HG03097 (cell line): ENCODE data around the gene POU3F1.

ENCODE experiments used
- ATAC-seq: cut with Tn5 transposase; IDR thresholded peaks from one replicate; pipeline ENCODE4 v1.9.1; 2021; ENCODE audit not compliant: unreplicated experiment, low FRiP score

Gene POU3F1

DNA sequence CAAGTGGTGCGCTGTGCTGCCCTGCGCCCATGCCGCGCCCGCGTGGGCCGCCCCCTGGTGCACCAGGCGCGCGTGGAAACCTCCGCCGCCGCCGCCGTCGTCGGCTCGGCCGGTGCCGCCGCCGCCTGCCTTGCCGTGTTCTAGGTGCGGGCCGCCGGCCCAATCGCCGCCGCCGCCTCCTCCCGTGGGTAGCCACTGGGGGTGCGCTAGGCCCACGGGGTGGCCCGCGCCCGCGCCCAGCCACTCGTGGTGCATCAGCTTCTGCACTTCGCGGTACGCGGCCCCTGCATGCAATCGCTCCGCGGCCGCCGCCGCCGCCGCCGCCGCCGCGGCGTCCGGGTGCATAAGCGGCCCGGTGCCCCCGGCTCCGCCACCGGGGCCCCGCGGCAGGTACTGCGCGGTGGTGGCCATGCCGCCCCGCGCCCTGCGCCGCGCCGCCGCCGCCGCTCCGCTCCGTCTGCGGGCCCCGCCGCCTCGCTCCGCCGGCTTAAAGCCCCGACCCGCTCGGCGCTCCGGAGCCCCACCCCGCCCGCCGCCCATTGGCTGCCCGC, at the start of gene POU3F1:
POU3F1 (minus strand) TSS at position 461 of the 551 bp plus-strand sequence; CDS start at position 411, 50 bp downstream.
- no peak for ATAC-seq

DNA sequence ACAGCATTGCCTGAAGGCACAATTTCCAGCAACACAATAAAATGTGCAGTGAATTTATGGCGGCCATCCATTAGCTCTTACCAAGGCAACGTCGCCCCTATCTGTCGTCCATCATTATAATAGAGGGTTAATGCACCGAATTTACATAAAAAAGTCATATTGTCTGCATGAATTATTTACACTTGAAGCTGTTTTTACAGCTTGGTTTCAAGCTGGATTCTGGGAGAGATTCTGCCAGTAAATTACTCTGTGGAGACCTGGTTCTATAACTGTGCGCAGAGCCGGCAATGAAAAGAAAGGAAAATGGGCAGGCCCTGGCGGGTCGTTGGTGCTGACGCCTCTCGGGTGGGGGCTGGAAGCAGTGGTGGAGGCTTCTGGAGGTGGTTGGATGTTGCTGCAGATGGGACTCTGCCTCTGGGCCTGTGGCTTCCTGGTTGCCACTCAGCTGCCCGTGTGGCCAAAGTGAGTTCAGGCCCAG, 48.9 kb upstream of the POU3F1 start:
- ATAC-seq, result no peak

GRCh38 chr1:38094711-38095290, 48.2 kb upstream of the POU3F1 start:
- ATAC-seq, result no peak

GRCh38 chr1:38093569-38094520, 47.3 kb upstream of the POU3F1 start:
- no peak for ATAC-seq

DNA sequence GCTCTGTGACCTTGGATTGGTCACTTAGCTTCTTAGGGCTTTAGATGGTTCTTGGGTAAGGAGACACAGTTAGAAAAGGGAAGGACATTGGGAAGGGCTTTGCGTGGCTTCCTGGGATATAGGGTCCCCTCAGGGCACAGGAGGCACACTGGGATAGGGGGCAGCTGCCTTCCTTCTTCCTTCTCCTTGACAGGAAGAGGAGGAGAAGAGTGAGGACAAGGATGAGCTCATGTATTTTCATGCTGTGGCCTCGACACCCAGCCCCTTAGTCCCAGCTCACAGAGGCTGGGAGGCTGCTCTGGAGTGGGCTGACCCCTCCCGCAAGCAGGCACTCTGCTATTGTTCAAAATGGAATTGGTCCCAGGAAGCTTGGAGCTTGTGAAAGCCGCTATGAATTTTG, 45.7 kb upstream of the POU3F1 start:
- no peak for ATAC-seq

DNA sequence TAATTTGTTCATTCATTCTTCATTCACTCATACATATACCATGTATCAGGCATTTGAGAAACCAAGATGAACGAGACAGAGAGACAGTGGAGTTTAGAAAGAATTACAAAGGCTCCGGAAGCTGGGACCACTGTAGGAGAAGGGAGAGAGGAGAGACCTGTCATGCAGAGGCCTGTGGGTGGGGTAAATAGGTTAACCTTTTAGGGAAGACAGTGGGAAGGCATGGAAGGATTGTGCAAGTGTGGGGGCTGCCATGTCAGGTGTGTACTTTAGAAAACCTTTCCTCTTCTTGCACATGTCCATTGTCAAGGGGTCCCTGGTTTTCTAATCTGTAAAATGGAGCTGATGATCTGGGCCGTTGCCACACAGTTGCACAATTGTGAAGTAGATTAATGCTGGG, 44.2 kb upstream of the POU3F1 start:
- ATAC-seq, result no peak

DNA sequence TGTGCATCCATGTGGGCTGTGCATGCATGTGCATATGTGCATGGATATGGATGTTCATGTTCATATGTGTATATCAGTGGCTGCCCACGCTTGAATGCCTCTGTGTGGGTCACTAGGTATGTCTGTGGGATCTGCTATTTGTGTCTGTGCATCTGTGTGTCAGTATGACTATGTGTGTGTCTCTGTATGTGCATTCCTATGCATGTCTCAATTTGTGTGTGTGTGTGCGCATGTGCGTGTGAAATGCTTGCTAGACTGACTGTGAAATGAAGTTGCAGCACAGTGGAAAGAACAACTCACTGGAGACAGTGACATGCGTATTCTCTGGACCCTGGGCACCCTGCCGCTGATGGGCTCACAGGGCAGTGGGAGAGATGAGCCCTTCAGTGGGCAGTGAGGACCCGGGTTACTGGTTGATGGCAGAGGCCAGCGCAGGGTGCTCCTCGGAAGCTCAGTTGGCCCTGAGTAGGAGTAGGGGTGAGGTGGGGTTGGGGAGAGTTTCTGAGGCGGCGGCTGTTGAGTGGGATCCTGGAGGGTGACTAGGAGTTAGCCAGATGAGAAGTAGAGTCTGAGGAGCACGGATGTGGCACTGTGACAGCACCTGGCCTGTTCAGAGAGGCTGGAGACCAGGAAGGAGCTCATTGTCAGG, 43.2 kb upstream of the POU3F1 start:
- ATAC-seq, result no peak

GRCh38 chr1:38088791-38089190, 42.2 kb upstream of the POU3F1 start:
- no peak for ATAC-seq

- no peak for ATAC-seq
These were observed 41.8 kb upstream of the POU3F1 start for GRCh38 chr1:38088366-38088765.

- no peak for ATAC-seq
These were observed 41.1 kb upstream of the POU3F1 start for GRCh38 chr1:38087676-38088075.

- ATAC-seq, result no peak
These were observed 39.2 kb upstream of the POU3F1 start for GRCh38 chr1:38085666-38086330.

- no peak for ATAC-seq
These were observed 38.1 kb upstream of the POU3F1 start for GRCh38 chr1:38084700-38085099.

GRCh38 chr1:38084113-38084512, 37.5 kb upstream of the POU3F1 start:
- ATAC-seq, result no peak

DNA sequence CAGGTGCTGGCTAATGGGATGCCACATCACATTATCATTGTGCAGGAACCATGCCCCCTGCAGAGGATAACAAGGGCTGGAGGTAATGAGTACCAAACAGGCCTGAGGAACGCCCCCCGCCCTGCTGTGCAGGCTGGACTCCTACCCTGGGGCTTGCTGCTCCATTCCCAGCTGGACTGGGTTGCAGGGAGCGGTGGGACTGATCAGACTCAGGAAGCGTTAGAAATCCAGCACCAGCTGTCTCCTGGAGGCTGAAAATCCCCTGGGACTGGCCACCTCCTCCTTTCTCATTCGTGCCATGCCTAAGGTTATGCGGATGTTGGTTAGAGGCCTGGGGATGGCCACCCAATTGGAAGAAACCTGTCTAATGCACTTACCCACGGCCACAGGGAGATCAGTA, 36.9 kb upstream of the POU3F1 start:
- no peak for ATAC-seq

GRCh38 chr1:38082769-38083263, 36.2 kb upstream of the POU3F1 start:
- no peak for ATAC-seq

- ATAC-seq, result no peak
These were observed 32.4 kb upstream of the POU3F1 start for GRCh38 chr1:38079019-38079418.

- ATAC-seq, result no peak
These were observed 31.0 kb upstream of the POU3F1 start for GRCh38 chr1:38077523-38078147.

DNA sequence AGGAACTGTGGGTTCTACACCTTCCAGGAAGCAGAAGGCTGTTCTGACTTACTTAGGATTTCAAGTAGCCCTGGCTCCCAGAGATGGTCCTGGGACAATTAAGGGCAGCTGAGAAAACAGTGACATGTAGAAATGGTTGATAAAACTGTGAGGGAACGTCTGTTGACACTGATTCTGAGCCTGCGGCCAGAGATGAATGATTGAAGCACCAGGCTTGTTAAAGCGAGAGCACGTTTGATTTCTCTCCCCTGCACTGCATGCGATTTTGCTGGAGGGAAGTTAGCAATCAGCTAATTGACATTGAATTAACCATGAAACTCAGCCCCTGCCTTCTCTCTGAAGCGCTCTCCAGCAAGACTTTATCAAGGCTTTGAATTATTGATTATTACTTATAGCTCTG, 29.9 kb upstream of the POU3F1 start:
- ATAC-seq, result no peak

DNA sequence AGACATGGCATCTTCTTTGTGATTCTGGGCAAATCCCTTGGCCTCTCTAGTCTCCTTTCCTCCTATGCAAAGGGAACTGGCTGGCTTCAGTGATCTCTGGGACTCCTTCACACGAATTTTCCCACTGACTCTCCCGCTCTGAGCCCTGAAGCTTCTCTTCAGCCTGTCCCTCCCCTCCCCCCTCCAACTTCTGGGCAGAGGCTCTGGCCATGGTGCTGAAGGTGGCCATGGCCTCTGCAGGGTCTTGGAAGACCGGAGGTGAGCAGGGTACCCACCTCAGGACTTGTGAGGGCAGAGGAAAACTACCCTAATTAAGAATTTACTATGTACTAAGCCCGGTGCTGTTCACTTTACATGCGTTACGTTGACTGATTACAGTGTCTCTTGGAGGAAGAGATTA, 29.4 kb upstream of the POU3F1 start:
- no peak for ATAC-seq

- ATAC-seq, result no peak
These were observed 28.6 kb upstream of the POU3F1 start for GRCh38 chr1:38075191-38075590.
